GM21367 (cell line): Measurements from ENCODE around the gene SMARCC2.
"Not testable (repeated sequence)": the region's sequence is repeated elsewhere in the genome, so short reads cannot be mapped to it uniquely, and the experiment has no call there.

ENCODE experiments used
- ATAC-seq: cut with Tn5 transposase; IDR thresholded peaks from one replicate; pipeline ENCODE4 v1.9.1; 2021; ENCODE audit not compliant: unreplicated experiment

The SMARCC2 gene

DNA sequence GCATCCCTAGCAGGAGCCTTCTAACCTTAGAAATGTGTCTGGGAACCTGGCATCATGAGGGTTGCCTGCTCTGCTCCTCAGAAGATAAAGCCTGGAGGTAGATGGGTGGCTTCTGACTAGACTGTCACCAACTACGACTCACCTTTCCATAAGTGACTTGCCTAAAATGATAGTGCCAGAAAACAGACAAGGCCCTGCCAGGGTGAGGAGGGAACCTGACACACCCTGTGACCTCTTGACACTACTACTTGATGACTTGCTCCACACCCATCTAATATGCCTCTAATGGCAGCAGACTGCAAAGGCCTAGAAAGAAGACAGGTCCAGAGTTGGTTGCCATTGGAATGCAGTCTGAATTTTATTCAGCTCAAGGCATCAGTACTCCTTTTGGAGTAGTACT, 23.1 kb upstream of the SMARCC2 start:
- no peak for ATAC-seq

- ATAC-seq = no peak
These were observed 18.7 kb upstream of the SMARCC2 start for GRCh38 chr12:56208006-56208405.

DNA sequence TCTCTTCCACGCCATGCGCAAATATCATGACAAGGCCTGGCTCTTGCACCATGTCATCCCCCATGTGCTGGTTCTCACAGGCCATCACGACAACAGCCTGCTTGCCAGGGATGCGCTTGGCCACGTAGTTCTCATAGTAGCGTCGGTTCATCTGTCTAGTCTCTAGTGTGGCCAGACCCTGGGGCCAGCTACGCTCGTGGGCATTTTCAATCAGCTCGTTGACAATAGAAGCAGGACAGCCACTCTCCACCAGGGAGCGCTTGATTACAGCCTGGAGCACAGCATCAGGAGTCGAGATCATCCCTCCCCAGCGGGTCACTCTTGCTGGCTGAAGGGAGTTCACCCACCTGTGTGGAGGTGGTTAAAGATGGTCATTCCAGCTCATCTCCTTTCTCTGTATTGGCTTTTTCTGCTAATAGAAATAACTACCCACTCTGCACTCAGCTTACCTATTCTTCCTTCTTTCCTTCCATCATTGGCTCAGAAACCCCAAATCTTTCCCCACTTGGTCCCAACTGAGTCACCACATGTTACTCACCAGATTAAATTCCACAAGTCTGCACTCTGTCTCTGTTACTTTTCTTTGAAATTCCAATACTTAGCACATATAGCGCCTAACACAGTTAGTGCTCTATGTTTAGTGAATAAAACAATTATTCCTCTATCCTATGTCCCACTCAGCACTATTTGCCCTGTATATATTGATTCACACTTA, 17.3 kb upstream of the SMARCC2 start:
- no peak for ATAC-seq

DNA sequence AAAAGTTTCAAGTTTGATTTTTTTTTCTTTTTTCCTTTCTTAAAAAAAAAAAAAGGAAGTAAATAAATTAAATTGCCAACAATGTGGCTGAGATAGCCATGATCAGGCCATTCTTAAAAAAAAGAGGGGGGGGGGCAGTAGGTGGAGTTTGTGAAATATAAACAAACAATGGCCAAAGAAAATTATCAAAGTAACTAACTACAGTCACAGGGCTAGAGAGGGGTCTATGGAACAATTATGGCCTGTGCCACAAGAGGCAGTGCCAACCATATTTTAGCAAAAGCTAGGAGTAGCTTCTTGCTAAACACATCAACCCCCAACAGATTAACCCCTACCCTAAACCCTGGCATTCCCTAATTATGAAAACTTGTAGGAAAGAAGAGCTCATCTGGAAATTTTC, 16.2 kb upstream of the SMARCC2 start:
- ATAC-seq = no peak

- no peak for ATAC-seq
These were observed 15.0 kb upstream of the SMARCC2 start for GRCh38 chr12:56204275-56204674.

- no peak for ATAC-seq
These were observed 13.6 kb upstream of the SMARCC2 start for GRCh38 chr12:56202838-56203237.

GRCh38 chr12:56202366-56202765, 13.1 kb upstream of the SMARCC2 start:
- no peak for ATAC-seq

DNA sequence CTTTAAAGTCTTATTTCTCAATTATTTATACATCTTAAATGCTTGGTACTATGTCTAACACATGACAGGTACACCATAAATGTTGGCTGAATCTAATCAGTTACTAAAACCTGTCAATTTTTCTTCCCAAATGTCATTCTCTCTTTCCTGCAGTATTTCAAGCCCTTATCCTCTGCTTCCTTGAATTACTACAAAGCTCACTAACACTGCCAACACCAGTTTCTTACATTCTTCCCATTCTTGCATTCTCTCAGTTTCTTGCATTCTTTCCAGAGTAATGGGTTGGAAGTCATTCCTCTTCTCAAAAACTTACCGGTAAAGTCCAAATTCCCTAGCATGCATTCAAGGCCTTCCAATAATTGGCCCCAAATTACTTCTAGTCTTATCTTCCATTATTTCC, 9.6 kb upstream of the SMARCC2 start:
- ATAC-seq = no peak

DNA sequence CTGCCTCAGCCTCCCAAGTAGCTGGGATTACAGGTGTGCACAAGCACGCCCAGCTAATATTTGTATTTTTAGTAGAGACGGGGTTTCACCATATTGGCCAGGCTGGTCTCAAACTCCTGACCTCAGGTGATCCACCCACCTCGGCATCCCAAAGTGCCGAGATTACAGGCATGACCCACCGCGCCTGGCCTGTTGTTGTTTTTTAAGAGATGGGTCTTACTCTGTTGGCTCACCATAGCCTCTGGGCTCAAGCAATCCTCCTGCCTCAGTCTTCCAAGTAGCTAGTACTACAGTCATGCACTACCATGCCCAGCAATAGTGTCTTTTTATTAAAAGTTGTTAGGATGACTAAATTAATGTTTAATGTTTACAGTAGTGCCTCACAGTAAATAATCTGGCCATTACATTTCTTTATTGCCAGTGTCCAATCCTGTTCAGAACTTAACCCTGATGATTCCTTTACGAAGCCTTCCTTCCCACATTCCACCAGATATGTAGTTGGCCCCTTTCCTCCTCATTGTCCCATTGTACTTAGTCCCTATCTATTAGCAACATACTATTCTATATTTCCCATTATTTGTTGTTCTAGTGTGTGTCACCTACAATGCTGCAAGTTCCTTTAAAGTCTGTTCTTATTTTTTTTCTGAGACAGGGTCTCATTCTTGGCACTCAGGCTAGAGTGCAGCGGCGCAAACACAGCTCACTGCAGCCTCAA, 8.8 kb upstream of the SMARCC2 start:
- no peak for ATAC-seq

- not testable (repeated sequence) for ATAC-seq
These were observed 7.7 kb upstream of the SMARCC2 start for GRCh38 chr12:56196818-56197550.

- ATAC-seq = no peak
These were observed 3.8 kb upstream of the SMARCC2 start for GRCh38 chr12:56193025-56193578.

GRCh38 chr12:56192582-56192981, 3.3 kb upstream of the SMARCC2 start:
- no peak for ATAC-seq

- ATAC-seq = no peak
These were observed 1.4 kb upstream of the SMARCC2 start for GRCh38 chr12:56190695-56191155.

- no peak for ATAC-seq
These were observed 823 bp upstream of the SMARCC2 start for GRCh38 chr12:56189918-56190694.

DNA sequence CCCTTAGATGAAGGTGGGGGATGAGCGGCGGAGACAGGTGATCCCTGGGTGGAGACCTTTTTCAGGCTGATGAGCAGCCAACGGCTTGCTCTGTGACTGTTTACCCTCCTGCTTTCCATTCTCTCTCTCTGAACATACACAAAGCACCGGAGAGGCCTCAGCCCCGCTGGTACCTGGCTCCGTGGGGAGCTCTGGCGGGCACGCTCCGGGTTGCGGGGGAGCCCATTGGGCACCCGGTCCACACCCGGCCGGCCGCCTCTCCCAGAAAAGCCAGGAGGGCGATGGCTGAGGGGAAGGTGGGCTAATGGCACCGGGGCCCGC, 545 bp downstream of the SMARCC2 start:
- no peak for ATAC-seq

DNA sequence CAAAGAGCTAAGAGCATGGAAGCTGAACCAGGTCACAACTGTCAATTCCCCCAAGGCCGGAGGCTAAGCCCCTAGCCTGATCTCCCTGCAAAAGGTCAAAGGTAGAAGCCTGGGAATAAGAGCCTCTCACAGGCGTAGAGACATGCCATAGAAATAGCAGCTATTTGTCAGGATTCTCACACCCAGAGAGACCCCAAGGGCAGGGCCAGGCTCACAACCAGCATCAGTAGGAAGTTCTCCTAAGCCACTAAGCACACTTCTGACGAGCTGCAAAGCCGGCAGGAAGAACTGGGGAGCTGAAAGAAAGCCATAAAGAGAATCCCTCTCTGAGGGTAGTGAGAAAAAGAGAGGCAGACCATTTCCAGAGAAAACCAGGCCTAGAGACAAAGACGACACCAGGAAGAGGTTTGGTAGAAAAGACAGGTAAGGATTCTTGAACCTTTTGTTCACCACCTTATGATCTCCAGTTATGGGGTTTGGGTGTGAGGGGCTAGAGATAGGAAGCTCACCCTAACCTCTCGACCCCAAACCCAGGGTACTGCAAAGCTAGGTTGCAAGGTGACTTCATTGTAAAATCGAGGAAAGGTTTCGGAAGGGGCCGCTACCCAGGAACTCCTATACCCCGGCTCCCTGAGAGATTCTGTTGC, 1.0 kb downstream of the SMARCC2 start:
- ATAC-seq = no peak

DNA sequence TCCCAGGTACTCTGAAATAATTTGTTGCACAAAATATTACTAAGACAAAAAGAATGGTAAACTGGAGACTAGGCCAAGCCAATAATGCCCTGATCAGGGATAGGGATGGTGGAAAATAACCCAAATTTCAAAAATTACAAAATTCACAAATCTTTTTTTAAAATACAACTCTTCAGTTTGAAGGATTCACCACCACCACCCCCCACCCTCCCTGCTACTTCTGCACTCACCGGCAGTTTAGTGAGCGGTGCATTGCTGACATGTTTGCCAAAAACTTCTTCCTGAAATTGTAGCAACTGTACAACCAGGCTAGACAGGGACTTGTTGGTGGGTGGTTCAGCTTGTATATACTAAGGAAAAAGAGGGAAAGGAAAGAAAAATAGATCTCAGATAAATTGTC, 2.3 kb downstream of the SMARCC2 start:
- no peak for ATAC-seq

- ATAC-seq = no peak
These were observed 10.9 kb downstream of the SMARCC2 start for GRCh38 chr12:56178347-56178746.

- no peak for ATAC-seq
These were observed 16.4 kb downstream of the SMARCC2 start for GRCh38 chr12:56172839-56173238.

GRCh38 chr12:56169229-56169759, 20.0 kb downstream of the SMARCC2 start:
- ATAC-seq = no peak
